ENCODE results near the gene RASA2. TPM values are rescaled to one million over a fixed set of nuclear protein-coding genes. Genes with fewer than 3 reads are reported as not detected.

The RASA2 gene
- total and polyA plus RNA-seq, 9 donors, result 8.4 to 13.8 (median 10.6) TPM

- DNase-seq, result no peak
- Histone ChIP-seq H3K4me3 (ENCODE audit: low read length) (no peak overlapping the region), H3K27ac (ENCODE audit: low read length) (no peak overlapping the region), H3K4me1 (ENCODE audit: control insufficient read depth, insufficient read depth, low read length) (no peaks in the 10 kb centered on the region), H3K9me3 (replicated peaks; ENCODE audit: control insufficient read depth, low read depth, low read length) (no peaks in the 10 kb centered on the region), H3K27me3 (ENCODE audit: control insufficient read depth, insufficient read depth, low read length) (no peaks in the 10 kb centered on the region), H3K36me3 (ENCODE audit: control insufficient read depth, insufficient read depth, low read length) (peaks cover 15% of the 10 kb centered on the region)
These were observed 27.6 kb downstream of the RASA2 start for GRCh38 chr3:141514382-141514781.

DNA sequence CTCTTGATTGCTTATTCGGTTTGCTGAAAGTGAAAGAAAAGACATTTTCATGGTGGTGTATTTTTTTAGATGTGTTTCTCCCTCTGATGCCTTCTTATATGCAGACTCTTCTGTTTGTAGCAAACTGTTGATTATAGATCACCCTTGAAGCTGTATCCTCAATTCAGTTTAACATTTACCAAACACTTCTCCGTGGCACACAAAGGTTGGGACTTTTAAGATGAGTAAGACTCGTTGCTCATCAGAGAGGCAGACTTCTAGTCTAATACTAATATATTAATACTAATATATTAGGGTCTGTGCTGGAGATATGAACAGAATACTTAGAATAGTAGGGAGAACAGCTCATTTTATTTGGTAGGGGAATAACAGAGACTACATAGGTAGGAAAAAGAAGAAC, 32.8 kb downstream of the RASA2 start:
- peaks cover 2% of the 10 kb centered on the region for H3K4me1 ChIP-seq (ENCODE audit: control insufficient read depth, insufficient read depth, low read length)
- H3K4me3 ChIP-seq (ENCODE audit: low read length), result no peak overlapping the region
- H3K27ac ChIP-seq (ENCODE audit: low read length), result no peak overlapping the region
- no peaks in the 10 kb centered on the region for H3K27me3 ChIP-seq (ENCODE audit: control insufficient read depth, insufficient read depth, low read length)
- WGBS (ENCODE audit: insufficient coverage), result no CpG with 5 or more reads among the region's 3 CpGs
- H3K36me3 ChIP-seq (ENCODE audit: control insufficient read depth, insufficient read depth, low read length), result peaks cover 25% of the 10 kb centered on the region
- no peaks in the 10 kb centered on the region for H3K9me3 ChIP-seq (replicated peaks; ENCODE audit: control insufficient read depth, low read depth, low read length)
- no peak for DNase-seq

DNA sequence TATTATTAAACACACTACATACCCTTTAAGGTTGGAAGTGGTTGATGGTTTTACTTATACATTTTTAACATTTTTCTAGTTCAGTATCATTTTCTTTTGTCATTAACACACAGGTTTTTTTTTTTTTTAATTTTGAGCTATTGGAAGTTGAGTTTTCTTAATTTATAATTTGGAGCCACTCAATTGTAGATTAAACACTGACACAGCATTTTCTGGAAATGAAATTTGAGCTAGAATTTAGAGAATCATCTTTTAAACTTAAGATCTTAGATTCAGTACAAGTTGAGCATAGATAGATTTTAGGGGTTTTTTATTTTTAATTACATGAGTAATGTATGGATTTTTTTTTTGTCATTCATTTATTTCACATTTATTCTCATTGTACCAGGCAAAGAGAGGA, 35.0 kb downstream of the RASA2 start:
- Histone ChIP-seq H3K4me3 (ENCODE audit: low read length) (no peak overlapping the region), H3K4me1 (ENCODE audit: control insufficient read depth, insufficient read depth, low read length) (peaks cover 2% of the 10 kb centered on the region), H3K36me3 (ENCODE audit: control insufficient read depth, insufficient read depth, low read length) (peaks cover 18% of the 10 kb centered on the region), H3K27ac (ENCODE audit: low read length) (no peak overlapping the region), H3K27me3 (ENCODE audit: control insufficient read depth, insufficient read depth, low read length) (no peaks in the 10 kb centered on the region), H3K9me3 (replicated peaks; ENCODE audit: control insufficient read depth, low read depth, low read length) (no peaks in the 10 kb centered on the region)
- DNase-seq, result no peak

GRCh38 chr3:141523615-141524375, 37.0 kb downstream of the RASA2 start:
- Histone ChIP-seq H3K27me3 (ENCODE audit: control insufficient read depth, insufficient read depth, low read length) (no peaks in the 10 kb centered on the region), H3K27ac (ENCODE audit: low read length) (no peak overlapping the region), H3K36me3 (ENCODE audit: control insufficient read depth, insufficient read depth, low read length) (peaks cover 9% of the 10 kb centered on the region), H3K9me3 (replicated peaks; ENCODE audit: control insufficient read depth, low read depth, low read length) (no peaks in the 10 kb centered on the region), H3K4me3 (ENCODE audit: low read length) (no peak overlapping the region), H3K4me1 (ENCODE audit: control insufficient read depth, insufficient read depth, low read length) (peaks cover 2% of the 10 kb centered on the region)
- no peak for DNase-seq
- 100% methylated on average over 1 of the region's 4 CpGs for WGBS (ENCODE audit: insufficient coverage)

- H3K4me3 ChIP-seq (ENCODE audit: low read length), result no peak overlapping the region
- no peaks in the 10 kb centered on the region for H3K27me3 ChIP-seq (ENCODE audit: control insufficient read depth, insufficient read depth, low read length)
- H3K4me1 ChIP-seq (ENCODE audit: control insufficient read depth, insufficient read depth, low read length), result peaks cover 2% of the 10 kb centered on the region
- H3K27ac ChIP-seq (ENCODE audit: low read length), result no peak overlapping the region
- peaks cover 9% of the 10 kb centered on the region for H3K36me3 ChIP-seq (ENCODE audit: control insufficient read depth, insufficient read depth, low read length)
- WGBS (ENCODE audit: insufficient coverage), result no CpG with 5 or more reads among the region's 1 CpG
- DNase-seq, result no peak
- H3K9me3 ChIP-seq (replicated peaks; ENCODE audit: control insufficient read depth, low read depth, low read length), result no peaks in the 10 kb centered on the region
These were observed 38.2 kb downstream of the RASA2 start for GRCh38 chr3:141524988-141525387.

GRCh38 chr3:141525814-141526213, 39.0 kb downstream of the RASA2 start:
- Histone ChIP-seq H3K27ac (ENCODE audit: low read length) (no peak overlapping the region), H3K27me3 (ENCODE audit: control insufficient read depth, insufficient read depth, low read length) (no peaks in the 10 kb centered on the region), H3K4me3 (ENCODE audit: low read length) (no peak overlapping the region), H3K9me3 (replicated peaks; ENCODE audit: control insufficient read depth, low read depth, low read length) (no peaks in the 10 kb centered on the region), H3K36me3 (ENCODE audit: control insufficient read depth, insufficient read depth, low read length) (peaks cover 9% of the 10 kb centered on the region), H3K4me1 (ENCODE audit: control insufficient read depth, insufficient read depth, low read length) (peaks cover 2% of the 10 kb centered on the region)
- 100% methylated on average over 1 of the region's 2 CpGs for WGBS (ENCODE audit: insufficient coverage)
- no peak for DNase-seq

GRCh38 chr3:141526709-141527108, 39.9 kb downstream of the RASA2 start:
- Histone ChIP-seq H3K9me3 (replicated peaks; ENCODE audit: control insufficient read depth, low read depth, low read length) (no peaks in the 10 kb centered on the region), H3K27me3 (ENCODE audit: control insufficient read depth, insufficient read depth, low read length) (no peaks in the 10 kb centered on the region), H3K4me1 (ENCODE audit: control insufficient read depth, insufficient read depth, low read length) (peaks cover 2% of the 10 kb centered on the region), H3K27ac (ENCODE audit: low read length) (no peak overlapping the region), H3K36me3 (ENCODE audit: control insufficient read depth, insufficient read depth, low read length) (peaks cover 9% of the 10 kb centered on the region), H3K4me3 (ENCODE audit: low read length) (no peak overlapping the region)
- no peak for DNase-seq

DNA sequence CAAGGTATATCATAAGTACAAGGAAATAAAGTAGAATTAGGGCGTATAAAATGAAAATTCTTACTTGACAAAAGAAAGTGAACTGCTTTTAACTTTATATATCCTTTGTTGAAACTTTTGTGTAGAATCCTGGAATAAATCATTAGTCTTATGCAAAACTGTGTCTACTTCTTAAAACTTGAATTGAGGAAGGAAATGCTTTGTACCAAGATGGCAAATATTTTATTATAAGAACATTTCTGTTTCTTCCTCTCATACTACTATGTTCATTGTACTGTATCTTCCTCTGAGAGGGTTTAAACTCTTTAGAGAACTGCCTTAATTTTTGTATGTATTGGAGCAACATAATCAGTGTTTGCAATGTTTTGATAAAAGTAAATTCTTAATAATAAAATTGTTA, 42.0 kb downstream of the RASA2 start:
- H3K36me3 ChIP-seq (ENCODE audit: control insufficient read depth, insufficient read depth, low read length), result peaks cover 4% of the 10 kb centered on the region
- no peaks in the 10 kb centered on the region for H3K4me1 ChIP-seq (ENCODE audit: control insufficient read depth, insufficient read depth, low read length)
- no peak for DNase-seq
- no CpG with 5 or more reads among the region's 1 CpG for WGBS (ENCODE audit: insufficient coverage)
- H3K27me3 ChIP-seq (ENCODE audit: control insufficient read depth, insufficient read depth, low read length), result no peaks in the 10 kb centered on the region
- H3K9me3 ChIP-seq (replicated peaks; ENCODE audit: control insufficient read depth, low read depth, low read length), result no peaks in the 10 kb centered on the region
- H3K4me3 ChIP-seq (ENCODE audit: low read length), result no peak overlapping the region
- H3K27ac ChIP-seq (ENCODE audit: low read length), result no peak overlapping the region

- Histone ChIP-seq H3K4me3 (ENCODE audit: low read length) (no peak overlapping the region), H3K27ac (ENCODE audit: low read length) (no peak overlapping the region)
These were observed 42.4 kb downstream of the RASA2 start for GRCh38 chr3:141529256-141529655.

GRCh38 chr3:141529717-141530414, 43.0 kb downstream of the RASA2 start:
- H3K27me3 ChIP-seq (ENCODE audit: control insufficient read depth, insufficient read depth, low read length), result no peaks in the 10 kb centered on the region
- no peak overlapping the region for H3K4me3 ChIP-seq (ENCODE audit: low read length)
- H3K4me1 ChIP-seq (ENCODE audit: control insufficient read depth, insufficient read depth, low read length), result no peaks in the 10 kb centered on the region
- H3K27ac ChIP-seq (ENCODE audit: low read length), result peak overlapping the region; percentile 8
- no peak for DNase-seq
- H3K9me3 ChIP-seq (replicated peaks; ENCODE audit: control insufficient read depth, low read depth, low read length), result no peaks in the 10 kb centered on the region
- no peaks in the 10 kb centered on the region for H3K36me3 ChIP-seq (ENCODE audit: control insufficient read depth, insufficient read depth, low read length)
- no CpG with 5 or more reads among the region's 1 CpG for WGBS (ENCODE audit: insufficient coverage)

More at GRCh38 chr3:141529256-141529655, 42.4 kb downstream of the RASA2 start:
- no peaks in the 10 kb centered on the region for H3K4me1 ChIP-seq (ENCODE audit: control insufficient read depth, insufficient read depth, low read length)
- no peaks in the 10 kb centered on the region for H3K9me3 ChIP-seq (replicated peaks; ENCODE audit: control insufficient read depth, low read depth, low read length)
- no peaks in the 10 kb centered on the region for H3K27me3 ChIP-seq (ENCODE audit: control insufficient read depth, insufficient read depth, low read length)
- DNase-seq, result no peak
- no peaks in the 10 kb centered on the region for H3K36me3 ChIP-seq (ENCODE audit: control insufficient read depth, insufficient read depth, low read length)
